Large intestine (tissue), 3 donors: ENCODE data around the gene APBB2. TPM values are rescaled to one million over a fixed set of nuclear protein-coding genes. Genes with fewer than 3 reads are reported as not detected.
A peak's percentile ranks its signal among the peaks of the same experiment; 100 is the strongest.

Experiments
- DNase-seq, 2 donors: peaks; one replicate each; pipeline versions ENCODE4 v3.0.0 to v3.0.0-alpha.2; 2013
- H3K27ac ChIP-seq: one replicate; pipeline ENCODE4 v1.5.1; 2013; ENCODE audit warnings: low read length
- H3K27me3 ChIP-seq: 2 replicates; pipeline ENCODE4 v1.6.1; 2013; ENCODE audit warnings: low read length; ENCODE audit not compliant: control insufficient read depth, insufficient read depth
- H3K36me3 ChIP-seq: 2 replicates; pipeline ENCODE4 v1.6.1; 2013; ENCODE audit warnings: low read length; ENCODE audit not compliant: control insufficient read depth, insufficient read depth
- H3K4me1 ChIP-seq: one replicate; pipeline ENCODE4 v1.6.1; 2013; ENCODE audit warnings: low read length; ENCODE audit not compliant: control insufficient read depth, insufficient read depth
- H3K4me3 ChIP-seq: one replicate; pipeline ENCODE4 v1.5.1; 2013; ENCODE audit warnings: low read length
- H3K9me3 ChIP-seq: one replicate; pipeline ENCODE4 v1.6.1; 2013; ENCODE audit warnings: mild to moderate bottlenecking, low read depth, low read length, moderate library complexity; ENCODE audit not compliant: control insufficient read depth
- WGBS: methylation state at CpG from one replicate; pipeline ENCODE4 v1.1.5; 2013; ENCODE audit warnings: low lambda C conversion rate; ENCODE audit not compliant: insufficient coverage; 5-methylcytosine and 5-hydroxymethylcytosine counted together
- polyA plus RNA-seq: library from polyadenylated mRNA; unstranded; fragments of 120-200 nt; gene quantifications from one replicate; pipeline ENCODE4 v1.2.1, GENCODE V29; 2013

Gene APBB2
- polyA plus RNA-seq, 1 donor = 26.6 TPM

DNA sequence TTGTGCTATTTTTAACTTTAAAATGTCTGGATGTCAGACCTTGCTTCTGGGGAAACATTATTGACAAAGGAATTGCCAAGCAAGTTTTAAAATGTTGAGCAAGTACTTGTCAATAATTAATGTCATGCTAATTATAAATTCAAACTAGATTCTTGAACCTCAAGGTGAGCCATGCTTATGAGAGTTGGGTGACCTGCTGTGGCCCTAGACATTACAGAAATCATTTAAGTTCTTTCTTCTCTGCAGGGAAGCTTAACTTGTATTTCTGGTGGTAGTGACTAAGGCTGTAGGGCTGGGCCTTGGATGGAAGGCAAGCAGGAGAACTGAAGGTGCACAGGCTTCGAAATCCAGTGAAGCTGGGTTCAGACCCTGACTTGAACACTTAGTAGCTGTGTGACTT, 27.6 kb upstream of the APBB2 start:
- Histone ChIP-seq H3K4me1 (no peaks in the 10 kb centered on the region), H3K27ac (no peak overlapping the region), H3K36me3 (no peaks in the 10 kb centered on the region), H3K9me3 (no peaks in the 10 kb centered on the region), H3K4me3 (no peak overlapping the region), H3K27me3 (peaks cover 6% of the 10 kb centered on the region)
- no peak for DNase-seq
- WGBS = no CpG with 5 or more reads among the region's 1 CpG

DNA sequence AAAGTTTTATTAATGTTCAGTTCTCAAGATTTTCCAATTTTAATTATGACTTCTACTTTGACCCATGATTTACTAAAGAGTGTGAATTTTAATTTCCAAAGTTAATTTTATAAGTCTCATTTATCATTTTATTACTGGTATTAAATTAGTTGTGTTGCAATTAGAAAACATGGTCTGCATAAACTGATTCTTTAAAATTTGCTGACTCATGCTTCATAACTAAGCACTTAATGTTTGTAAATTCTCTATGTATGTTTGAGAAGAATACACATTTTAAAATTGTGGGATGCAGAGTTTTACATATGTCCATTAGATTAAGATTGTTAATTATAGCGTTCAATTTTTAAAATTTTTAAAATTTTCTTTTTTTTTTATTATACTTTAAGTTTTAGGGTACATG, 22.2 kb upstream of the APBB2 start:
- H3K9me3 ChIP-seq = no peaks in the 10 kb centered on the region
- no CpG with 5 or more reads among the region's 1 CpG for WGBS
- peaks cover 3% of the 10 kb centered on the region for H3K27me3 ChIP-seq
- H3K27ac ChIP-seq = no peak overlapping the region
- DNase-seq = no peak
- H3K4me1 ChIP-seq = no peaks in the 10 kb centered on the region
- H3K4me3 ChIP-seq = no peak overlapping the region
- H3K36me3 ChIP-seq = no peaks in the 10 kb centered on the region

DNA sequence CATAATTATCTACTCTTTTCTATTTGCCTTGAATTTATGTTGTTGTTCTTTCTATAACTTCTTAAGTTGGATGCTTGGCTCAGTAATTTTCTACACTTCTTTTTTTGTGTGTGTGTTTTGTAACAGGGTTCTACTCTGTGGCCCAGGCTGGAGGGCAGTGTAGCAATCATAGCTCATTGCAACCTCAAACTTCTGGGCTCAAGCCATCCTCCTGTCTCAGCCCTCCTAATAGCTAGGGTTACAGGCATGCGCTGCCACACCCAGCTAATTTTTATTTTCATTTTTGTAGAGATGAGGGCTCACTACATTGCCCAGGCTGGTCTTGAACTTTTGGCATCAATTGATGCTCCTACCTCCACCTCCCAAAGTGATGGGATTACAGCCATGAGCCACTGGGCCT, 21.7 kb upstream of the APBB2 start:
- no peaks in the 10 kb centered on the region for H3K36me3 ChIP-seq
- H3K4me1 ChIP-seq = no peaks in the 10 kb centered on the region
- peaks cover 3% of the 10 kb centered on the region for H3K27me3 ChIP-seq
- no peak for DNase-seq
- no peak overlapping the region for H3K4me3 ChIP-seq
- no CpG with 5 or more reads among the region's 1 CpG for WGBS
- H3K9me3 ChIP-seq = no peaks in the 10 kb centered on the region
- H3K27ac ChIP-seq = no peak overlapping the region

DNA sequence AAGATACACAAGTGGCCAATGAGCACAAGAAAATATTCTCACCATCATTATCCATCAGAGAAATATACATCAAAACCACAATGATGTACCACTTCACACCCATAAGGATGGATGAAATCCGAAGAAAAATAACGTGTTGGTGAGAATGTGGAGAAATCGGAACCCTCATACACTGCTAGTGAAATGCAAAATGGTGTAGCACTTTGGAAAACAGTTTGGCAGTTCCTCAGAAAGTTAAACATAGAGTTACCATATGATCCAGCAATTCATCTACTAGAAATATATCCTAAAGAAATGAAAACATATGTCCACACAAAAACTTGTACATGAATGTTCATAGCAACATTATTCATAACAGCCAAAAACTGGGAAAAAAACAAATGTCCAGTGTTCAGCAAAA, 18.5 kb upstream of the APBB2 start:
- WGBS = 80% methylated on average over 2 of the region's 3 CpGs
- DNase-seq = no peak
- Histone ChIP-seq H3K9me3 (no peaks in the 10 kb centered on the region), H3K27me3 (no peaks in the 10 kb centered on the region), H3K4me1 (no peaks in the 10 kb centered on the region), H3K27ac (no peak overlapping the region), H3K36me3 (no peaks in the 10 kb centered on the region), H3K4me3 (no peak overlapping the region)

DNA sequence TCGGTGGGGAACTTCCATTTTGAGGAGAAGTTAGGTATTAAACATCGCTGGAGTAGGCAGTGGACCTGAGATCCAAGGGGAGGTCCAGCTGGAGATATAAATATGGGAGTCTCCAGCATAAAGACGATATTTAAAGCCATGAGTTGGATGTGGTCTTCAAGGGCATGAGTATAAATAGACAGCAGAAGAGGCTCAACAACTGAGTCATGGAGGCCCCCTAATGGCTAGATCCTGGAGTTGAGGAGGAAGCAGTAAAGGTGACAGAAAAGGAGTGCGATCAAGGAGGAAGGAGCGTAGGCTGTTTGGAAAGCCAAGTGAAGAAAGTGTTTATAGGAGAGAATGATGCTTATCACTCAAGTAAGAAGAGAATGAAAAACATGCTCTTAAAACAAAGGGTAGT, 18.1 kb upstream of the APBB2 start:
- peaks cover 3% of the 10 kb centered on the region for H3K27me3 ChIP-seq
- H3K36me3 ChIP-seq = no peaks in the 10 kb centered on the region
- no peak overlapping the region for H3K4me3 ChIP-seq
- whole genome bisulfite sequencing = 100% methylated on average over 2 of the region's 5 CpGs
- H3K27ac ChIP-seq = no peak overlapping the region
- no peaks in the 10 kb centered on the region for H3K4me1 ChIP-seq
- H3K9me3 ChIP-seq = no peaks in the 10 kb centered on the region
- DNase-seq = no peak

DNA sequence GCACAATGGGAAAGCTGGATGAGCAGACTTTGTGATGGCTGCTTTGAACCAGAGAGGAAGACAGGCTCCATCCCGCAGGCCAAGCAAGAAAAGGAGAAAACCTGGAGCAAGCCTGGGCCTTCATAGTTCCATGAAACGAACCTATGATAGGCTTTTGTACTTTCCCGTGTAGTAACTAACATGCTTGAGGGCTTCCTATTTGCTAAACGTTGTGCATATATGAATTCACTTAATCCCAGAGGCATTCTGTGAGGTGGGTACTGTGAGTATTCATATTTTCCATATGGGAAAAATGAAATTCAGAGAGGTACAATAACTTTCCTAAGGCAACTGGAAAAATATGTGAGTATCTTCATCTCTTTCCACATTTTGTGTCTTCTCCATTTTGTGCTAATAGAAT, 13.6 kb upstream of the APBB2 start:
- no peaks in the 10 kb centered on the region for H3K9me3 ChIP-seq
- H3K27me3 ChIP-seq = peaks cover 3% of the 10 kb centered on the region
- DNase-seq = no peak
- no peak overlapping the region for H3K27ac ChIP-seq
- H3K36me3 ChIP-seq = no peaks in the 10 kb centered on the region
- H3K4me1 ChIP-seq = no peaks in the 10 kb centered on the region
- no peak overlapping the region for H3K4me3 ChIP-seq
- WGBS = no CpG with 5 or more reads among the region's 4 CpGs

DNA sequence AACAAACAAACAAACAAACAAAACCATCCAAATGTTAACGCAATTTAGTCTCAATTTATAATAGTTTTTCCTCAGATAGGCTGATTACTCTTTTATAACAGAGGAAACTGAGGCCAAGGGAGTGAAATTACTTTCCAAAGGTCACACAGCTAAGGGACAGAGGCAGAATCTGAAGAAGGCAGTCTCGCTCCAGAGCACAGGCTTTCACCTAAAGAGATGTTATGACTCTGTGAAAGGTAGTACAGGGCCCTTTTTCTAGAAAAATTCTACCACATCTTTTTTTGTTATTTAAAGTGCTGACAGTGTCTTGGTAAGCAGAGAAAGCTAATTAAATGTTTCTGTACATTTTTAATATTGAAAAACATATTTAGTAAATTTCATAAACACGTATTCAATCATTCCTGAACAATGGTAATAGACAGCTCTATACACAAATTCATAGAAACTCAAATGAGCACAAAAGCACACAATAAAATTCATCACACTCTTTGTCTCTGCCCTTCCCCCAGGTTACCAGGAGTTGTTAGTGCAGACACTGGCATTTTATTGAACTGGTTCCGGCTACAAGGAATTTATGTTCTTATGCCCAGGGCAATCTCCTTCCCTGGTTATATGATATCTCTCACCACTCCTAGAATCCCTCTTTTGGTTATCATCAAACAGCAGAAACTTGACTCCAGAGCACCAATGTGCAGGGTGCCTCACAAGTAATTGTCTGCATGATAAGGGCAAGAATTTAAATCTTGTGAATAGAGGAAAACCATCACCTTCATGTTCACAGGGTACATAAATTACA, 7.7 kb upstream of the APBB2 start:
- H3K4me3 ChIP-seq = no peak overlapping the region
- 100% methylated on average over 2 of the region's 4 CpGs for WGBS
- no peaks in the 10 kb centered on the region for H3K36me3 ChIP-seq
- DNase-seq = no peak
- no peak overlapping the region for H3K27ac ChIP-seq
- H3K4me1 ChIP-seq = peaks cover under 1% of the 10 kb centered on the region
- H3K9me3 ChIP-seq = no peaks in the 10 kb centered on the region
- no peaks in the 10 kb centered on the region for H3K27me3 ChIP-seq

DNA sequence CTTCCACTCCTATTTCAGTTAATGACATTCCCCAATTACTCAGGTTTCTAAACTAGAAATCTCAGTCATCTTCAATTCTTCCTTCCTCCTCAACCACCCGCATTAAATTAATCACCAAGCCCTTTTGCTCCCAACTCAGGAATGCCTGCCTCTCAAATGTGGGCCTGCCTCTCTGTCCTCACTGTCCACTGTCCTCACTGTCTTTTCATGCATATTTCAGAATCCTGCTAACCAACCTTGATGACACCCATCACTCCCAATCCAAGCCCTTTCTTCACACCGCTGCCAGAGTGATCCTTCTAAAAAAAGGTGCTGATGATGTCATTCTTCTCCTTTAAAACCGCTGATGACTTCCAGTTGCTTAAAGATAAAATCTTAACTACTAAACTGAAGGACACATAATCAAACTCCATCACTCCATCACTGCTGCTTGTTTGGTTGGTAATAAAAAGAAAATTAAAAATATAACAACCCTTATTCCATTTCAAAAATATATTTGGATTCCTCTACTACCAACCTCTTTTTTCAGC, 5.1 kb upstream of the APBB2 start:
- no peaks in the 10 kb centered on the region for H3K36me3 ChIP-seq
- 100% methylated on average over 1 of the region's 3 CpGs for WGBS
- H3K4me1 ChIP-seq = peaks cover 14% of the 10 kb centered on the region
- DNase-seq = no peak
- H3K9me3 ChIP-seq = no peaks in the 10 kb centered on the region
- H3K27ac ChIP-seq = no peak overlapping the region
- no peak overlapping the region for H3K4me3 ChIP-seq
- no peaks in the 10 kb centered on the region for H3K27me3 ChIP-seq

DNA sequence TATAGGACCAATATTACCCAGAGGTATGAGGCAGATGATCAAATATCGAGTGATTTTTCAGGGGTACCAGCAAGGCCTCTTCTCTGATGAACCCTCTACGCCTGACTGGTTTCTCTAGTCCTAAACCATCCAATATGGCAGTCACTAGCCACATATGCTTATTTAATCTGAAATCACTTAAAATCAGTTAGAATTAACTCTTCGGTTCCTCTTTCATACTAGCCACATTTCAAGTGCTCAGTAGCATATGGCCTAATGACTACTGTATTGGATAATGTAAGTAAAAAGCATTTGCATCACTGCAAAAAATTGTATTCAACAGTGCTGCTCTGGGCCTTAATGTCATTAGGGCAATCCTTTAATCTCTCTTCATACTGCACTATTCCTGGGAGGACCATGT, 4.4 kb upstream of the APBB2 start:
- Histone ChIP-seq H3K4me1 (peaks cover 14% of the 10 kb centered on the region), H3K27me3 (no peaks in the 10 kb centered on the region), H3K27ac (no peak overlapping the region), H3K36me3 (no peaks in the 10 kb centered on the region), H3K9me3 (no peaks in the 10 kb centered on the region), H3K4me3 (no peak overlapping the region)
- DNase-seq = no peak
- WGBS = 100% methylated on average over 1 of the region's 3 CpGs

DNA sequence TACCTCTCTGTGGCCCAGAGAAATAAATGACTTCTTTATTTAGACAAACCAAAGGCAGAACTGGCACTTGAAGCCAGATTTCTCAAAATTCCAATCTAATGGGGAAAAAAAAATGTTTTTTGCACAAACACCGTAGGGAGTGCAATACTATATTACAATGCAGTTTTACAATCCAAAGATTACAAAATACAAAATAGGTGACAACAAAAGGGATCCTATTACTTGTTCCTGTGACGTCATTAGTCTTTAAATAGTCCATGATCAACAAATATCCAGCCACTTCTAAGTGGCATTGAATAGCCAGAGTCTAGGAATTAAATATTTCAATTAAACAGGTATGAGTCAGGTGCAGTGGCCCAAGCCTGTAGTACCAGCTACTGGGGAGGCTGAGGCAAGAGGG, 3.0 kb upstream of the APBB2 start:
- Histone ChIP-seq H3K27me3 (no peaks in the 10 kb centered on the region), H3K4me3 (no peak overlapping the region), H3K27ac (no peak overlapping the region), H3K4me1 (peaks cover 19% of the 10 kb centered on the region), H3K9me3 (no peaks in the 10 kb centered on the region), H3K36me3 (no peaks in the 10 kb centered on the region)
- DNase-seq = no peak
- 100% methylated on average over 1 of the region's 2 CpGs for WGBS

DNA sequence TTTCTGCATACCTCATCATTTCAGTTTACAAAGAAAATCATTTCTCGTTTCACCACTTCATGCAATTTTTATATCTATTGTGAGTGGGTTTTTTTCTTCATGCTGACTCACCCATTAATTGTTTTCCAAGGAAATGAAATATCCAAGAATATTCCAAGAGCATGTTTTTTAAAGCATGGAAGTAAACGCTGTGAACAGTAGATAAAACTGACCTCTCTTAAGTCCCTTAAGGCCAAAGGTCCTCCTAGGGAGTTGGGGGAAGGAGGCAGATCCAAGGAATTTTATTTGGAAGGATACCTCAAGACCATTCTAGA, 2.6 kb upstream of the APBB2 start:
- Histone ChIP-seq H3K27me3 (no peaks in the 10 kb centered on the region), H3K4me3 (peak overlapping the region; percentile 81), H3K9me3 (no peaks in the 10 kb centered on the region), H3K36me3 (no peaks in the 10 kb centered on the region), H3K4me1 (peaks cover 19% of the 10 kb centered on the region), H3K27ac (peak overlapping the region; percentile 11)
- 0% methylated on average over 1 of the region's 2 CpGs for WGBS
- DNase-seq = no peak
